HG03378 (cell line): Measurements from ENCODE around the gene SEC31A.
A peak's percentile ranks its signal among the peaks of the same experiment; 100 is the strongest.

Source experiments
- ATAC-seq: cut with Tn5 transposase; IDR thresholded peaks from one replicate; pipeline ENCODE4 v1.9.1; 2021; ENCODE audit warnings: mild to moderate bottlenecking, moderate library complexity; ENCODE audit not compliant: unreplicated experiment

The SEC31A gene

GRCh38 chr4:82798168-82799005 is 92.6 kb downstream of the SEC31A start, which contains the start of gene SCD5:
TSS of gene SCD5 (minus strand) at chr4:82798796. CDS start at chr4:82798537, 259 bp downstream.
- peak; percentile 79 for ATAC-seq

GRCh38 chr4:82797405-82798111 is 93.4 kb downstream of the SEC31A start:
- no peak for ATAC-seq

GRCh38 chr4:82797040-82797404 is 93.9 kb downstream of the SEC31A start:
- no peak for ATAC-seq

- ATAC-seq, result no peak
Measured at GRCh38 chr4:82792912-82793649, 97.9 kb downstream of the SEC31A start.

- ATAC-seq, result no peak
Measured at GRCh38 chr4:82791179-82791578, 99.8 kb downstream of the SEC31A start.

GRCh38 chr4:82790060-82790660 is 100.8 kb downstream of the SEC31A start:
- ATAC-seq, result no peak

GRCh38 chr4:82789025-82789776 is 101.8 kb downstream of the SEC31A start:
- ATAC-seq, result no peak

GRCh38 chr4:82787342-82787741 is 103.6 kb downstream of the SEC31A start:
- ATAC-seq, result no peak

GRCh38 chr4:82786828-82787227 is 104.1 kb downstream of the SEC31A start:
- no peak for ATAC-seq

- no peak for ATAC-seq
Measured at GRCh38 chr4:82785611-82786400, 105.1 kb downstream of the SEC31A start.

GRCh38 chr4:82784681-82785610 is 106.0 kb downstream of the SEC31A start:
- no peak for ATAC-seq

- no peak for ATAC-seq
Measured at GRCh38 chr4:82782626-82783345, 108.2 kb downstream of the SEC31A start.

- no peak for ATAC-seq
Measured at GRCh38 chr4:82780752-82781231, 110.2 kb downstream of the SEC31A start.

GRCh38 chr4:82780170-82780751 is 110.7 kb downstream of the SEC31A start:
- ATAC-seq, result no peak

- no peak for ATAC-seq
Measured at GRCh38 chr4:82779032-82779431, 111.9 kb downstream of the SEC31A start.

GRCh38 chr4:82777857-82778525 is 113.0 kb downstream of the SEC31A start:
- ATAC-seq, result no peak
